Keratinocyte (primary cell): ENCODE data around the gene TMEM19. TPM values are rescaled to one million over a fixed set of nuclear protein-coding genes. Genes with fewer than 3 reads are reported as not detected.
A peak's percentile ranks its signal among the peaks of the same experiment; 100 is the strongest.

ENCODE experiments used
- DNase-seq: peaks from one replicate; pipeline ENCODE4 v3.0.0-alpha.2; 2011; ENCODE audit warnings: low read depth, missing footprints, low spot score
- FAIRE-seq: peaks from 2 replicates; lab custom pipeline; 2011; peaks lifted over from hg19 to GRCh38; lab: Jason Lieb, UNC
- H2AFZ ChIP-seq: 2 replicates; pipeline ENCODE4 v1.6.0; 2012; ENCODE audit warnings: low read length, control low read depth, inconsistent platforms; ENCODE audit not compliant: control insufficient read depth
- H3K27ac ChIP-seq: 2 replicates; pipeline ENCODE4 v1.5.1; 2011; ENCODE audit warnings: low read length; ENCODE audit not compliant: control insufficient read depth, insufficient read depth
- H3K27me3 ChIP-seq: 3 replicates; pipeline ENCODE4 v1.6.0; 2011; ENCODE audit warnings: low read length; ENCODE audit not compliant: control insufficient read depth, insufficient read depth; ENCODE audit errors: extremely low read depth
- H3K36me3 ChIP-seq, 2 experiments: 2 replicates in 1 of 2; 3 replicates in 1 of 2; pipeline ENCODE4 v1.5.1; 2011; ENCODE audit warnings: low read length in 2 of 2, mild to moderate bottlenecking in 1 of 2; ENCODE audit not compliant: control insufficient read depth in 2 of 2, insufficient read depth in 2 of 2; ENCODE audit errors: extremely low read depth in 1 of 2
- H3K4me1 ChIP-seq: 3 replicates; pipeline ENCODE4 v1.5.1; 2011; ENCODE audit warnings: low read length; ENCODE audit not compliant: control insufficient read depth, insufficient read depth; ENCODE audit errors: extremely low read depth
- H3K4me2 ChIP-seq: 3 replicates; pipeline ENCODE4 v1.6.0; 2011; ENCODE audit warnings: low read depth, low read length; ENCODE audit not compliant: control insufficient read depth, insufficient read depth; ENCODE audit errors: extremely low read depth
- H3K4me3 ChIP-seq, 3 experiments: fragments of 200-600 bp in 1 of 3; sonication (generic) in 1 of 3; 2 replicates in 2 of 3; 3 replicates in 1 of 3; pipeline ENCODE4 v1.5.1; 2011 to 2016; ENCODE audit warnings: low read length in 3 of 3, mild to moderate bottlenecking in 3 of 3, control low read depth in 2 of 3, inconsistent platforms in 1 of 3, low read depth in 1 of 3, mixed read lengths in 1 of 3, mixed run types in 1 of 3, moderate library complexity in 1 of 3; ENCODE audit not compliant: control insufficient read depth in 2 of 3, insufficient read depth in 2 of 3; ENCODE audit errors: extremely low read depth in 1 of 3
- H3K79me2 ChIP-seq: 2 replicates; pipeline ENCODE4 v1.6.0; 2012; ENCODE audit warnings: low read length; ENCODE audit not compliant: control insufficient read depth, insufficient read depth
- H3K9ac ChIP-seq: 3 replicates; pipeline ENCODE4 v1.6.0; 2011; ENCODE audit warnings: low read length; ENCODE audit not compliant: control insufficient read depth, insufficient read depth; ENCODE audit errors: extremely low read depth
- H3K9me1 ChIP-seq: 3 replicates; pipeline ENCODE4 v1.6.0; 2011; ENCODE audit warnings: low read length; ENCODE audit not compliant: control insufficient read depth, insufficient read depth; ENCODE audit errors: extremely low read depth
- H3K9me3 ChIP-seq: 2 replicates; pipeline ENCODE4 v1.5.1; 2012; ENCODE audit warnings: low read depth, low read length; ENCODE audit not compliant: control insufficient read depth
- H4K20me1 ChIP-seq: 3 replicates; pipeline ENCODE4 v1.6.0; 2011; ENCODE audit warnings: low read length; ENCODE audit not compliant: control insufficient read depth, insufficient read depth; ENCODE audit errors: extremely low read depth
- EZH2 ChIP-seq: IDR thresholded peaks from one replicate; pipeline ENCODE4 v1.6.1; 2012; ENCODE audit warnings: inconsistent platforms, mild to moderate bottlenecking, low read length, moderate library complexity
- dilution Hi-C: fragments of 300-500 bp; cut with MboI; formaldehyde crosslinking; loops from one replicate; pipeline ENCODE4 v1.7.0; 2020; ENCODE audit warnings: low sequenced_read_pairs; ENCODE audit not compliant: extremely low pct_ligation_motif_present
- polyA plus RNA-seq, 5 experiments: library from polyadenylated mRNA; depleted of rRNA in 3 of 5; stranded (reverse) in 3 of 5; stranded (forward) in 1 of 5; unstranded in 1 of 5; fragments of >200 nt; gene quantifications; 1 replicate in 1 of 5; 2 replicates in 3 of 5; 3 replicates in 1 of 5; pipeline versions ENCODE4 v1.2.1 to v1.2.3, GENCODE V29; 2011 to 2012; ENCODE audit warnings: missing spikeins in 2 of 5, low read depth in 1 of 5, low replicate concordance in 1 of 5
- TF ChIP-seq, protein P1 (sequence below), 3 experiments: IDR thresholded peaks in 1 of 3; conservative IDR thresholded peaks in 1 of 3; optimal IDR thresholded peaks in 1 of 3; 2 replicates in 2 of 3; 3 replicates in 1 of 3; pipeline versions ENCODE3 to v1.5.1; 2011; ENCODE audit warnings: low read length in 3 of 3, mild to moderate bottlenecking in 3 of 3, moderate library complexity in 2 of 3, control low read depth in 1 of 3, inconsistent platforms in 1 of 3; ENCODE audit not compliant: insufficient read depth in 2 of 3; ENCODE audit errors: extremely low read depth in 1 of 3

Gene TMEM19
- polyA plus RNA-seq, 1 donor (not counting 4 experiments of a cell fraction or from before 2014, with no cell fraction given): 38.8 TPM

- DNase-seq (no peak), FAIRE-seq (no peak)
- Histone ChIP-seq H3K27me3 (no peaks in the 10 kb centered on the region), H3K4me1 (peaks cover 2% of the 10 kb centered on the region), H2AFZ (no peak overlapping the region), H3K9me3 (no peaks in the 10 kb centered on the region), H3K36me3 (peaks cover 9 to 15% of the 10 kb centered on the region in 2 experiments), H4K20me1 (no peaks in the 10 kb centered on the region), H3K9ac (no peak overlapping the region), H3K27ac (no peak overlapping the region), H3K4me3 (no peak overlapping the region), H3K9me1 (no peaks in the 10 kb centered on the region), H3K4me2 (no peak overlapping the region), H3K79me2 (peaks cover 92% of the 10 kb centered on the region)
- TF ChIP-seq EZH2: no peak
- TF ChIP-seq, protein P1, sequence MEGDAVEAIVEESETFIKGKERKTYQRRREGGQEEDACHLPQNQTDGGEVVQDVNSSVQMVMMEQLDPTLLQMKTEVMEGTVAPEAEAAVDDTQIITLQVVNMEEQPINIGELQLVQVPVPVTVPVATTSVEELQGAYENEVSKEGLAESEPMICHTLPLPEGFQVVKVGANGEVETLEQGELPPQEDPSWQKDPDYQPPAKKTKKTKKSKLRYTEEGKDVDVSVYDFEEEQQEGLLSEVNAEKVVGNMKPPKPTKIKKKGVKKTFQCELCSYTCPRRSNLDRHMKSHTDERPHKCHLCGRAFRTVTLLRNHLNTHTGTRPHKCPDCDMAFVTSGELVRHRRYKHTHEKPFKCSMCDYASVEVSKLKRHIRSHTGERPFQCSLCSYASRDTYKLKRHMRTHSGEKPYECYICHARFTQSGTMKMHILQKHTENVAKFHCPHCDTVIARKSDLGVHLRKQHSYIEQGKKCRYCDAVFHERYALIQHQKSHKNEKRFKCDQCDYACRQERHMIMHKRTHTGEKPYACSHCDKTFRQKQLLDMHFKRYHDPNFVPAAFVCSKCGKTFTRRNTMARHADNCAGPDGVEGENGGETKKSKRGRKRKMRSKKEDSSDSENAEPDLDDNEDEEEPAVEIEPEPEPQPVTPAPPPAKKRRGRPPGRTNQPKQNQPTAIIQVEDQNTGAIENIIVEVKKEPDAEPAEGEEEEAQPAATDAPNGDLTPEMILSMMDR (optimal IDR thresholded peaks at IDR 0.05 in 1 of 3, IDR thresholded peaks at IDR 0.05 in 1 of 3, conservative IDR thresholded peaks at IDR 0.05 in 1 of 3; ENCODE audit: extremely low read depth in 1 of 3, insufficient read depth in 2 of 3, low read length in 3 of 3): no peak
- dilution Hi-C loops: no loop called here
Observed at GRCh38 chr12:71655495-71655894, 30.4 kb upstream of the TMEM19 start.

GRCh38 chr12:71655907-71656306 is 30.0 kb upstream of the TMEM19 start:
- H3K36me3 ChIP-seq: peaks cover 8 to 15% of the 10 kb centered on the region in 2 experiments
- peaks cover 2% of the 10 kb centered on the region for H3K4me1 ChIP-seq
- H4K20me1 ChIP-seq: no peaks in the 10 kb centered on the region
- H3K9me3 ChIP-seq: no peaks in the 10 kb centered on the region
- H3K79me2 ChIP-seq: peaks cover 92% of the 10 kb centered on the region
- H2AFZ ChIP-seq: no peak overlapping the region
- TF ChIP-seq EZH2: no peak
- TF ChIP-seq, protein P1 (optimal IDR thresholded peaks at IDR 0.05 in 1 of 3, IDR thresholded peaks at IDR 0.05 in 1 of 3, conservative IDR thresholded peaks at IDR 0.05 in 1 of 3; ENCODE audit: extremely low read depth in 1 of 3, insufficient read depth in 2 of 3, low read length in 3 of 3): no peak
- dilution Hi-C loops: no loop called here
- H3K27me3 ChIP-seq: no peaks in the 10 kb centered on the region
- H3K9me1 ChIP-seq: no peaks in the 10 kb centered on the region
- peak overlapping the region; percentile 17 for H3K4me2 ChIP-seq
- FAIRE-seq (no peak), DNase-seq (no peak)
- no peak overlapping the region for H3K4me3 ChIP-seq
- no peak overlapping the region for H3K27ac ChIP-seq
- no peak overlapping the region for H3K9ac ChIP-seq
